ENCODE measurements around the gene VAV3.
"Not testable (repeated sequence)": the region's sequence is repeated elsewhere in the genome, so short reads cannot be mapped to it uniquely, and the experiment has no call there.

Gene VAV3

DNA sequence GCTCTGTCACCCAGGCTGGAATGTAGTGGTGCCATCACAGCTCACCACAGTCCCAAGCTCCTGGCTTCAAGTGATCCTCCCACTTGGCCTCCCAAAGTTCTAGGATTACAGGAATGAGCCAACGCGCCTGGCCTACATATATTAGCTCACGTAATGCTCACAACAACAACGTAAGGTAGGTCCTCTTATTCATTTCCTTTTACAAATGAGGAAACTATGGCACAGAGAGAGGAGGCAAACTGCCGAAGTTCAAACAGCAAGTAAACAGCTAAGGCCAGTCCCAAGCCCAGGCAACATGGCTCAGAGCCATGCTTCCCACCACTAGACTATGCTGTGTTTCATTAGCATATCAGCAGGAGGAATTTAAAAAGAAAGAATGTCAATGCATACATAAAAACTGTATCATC lies 284.4 kb downstream of the VAV3 start:
- no peak for DNase-seq (ENCODE audit: low read depth)

DNA sequence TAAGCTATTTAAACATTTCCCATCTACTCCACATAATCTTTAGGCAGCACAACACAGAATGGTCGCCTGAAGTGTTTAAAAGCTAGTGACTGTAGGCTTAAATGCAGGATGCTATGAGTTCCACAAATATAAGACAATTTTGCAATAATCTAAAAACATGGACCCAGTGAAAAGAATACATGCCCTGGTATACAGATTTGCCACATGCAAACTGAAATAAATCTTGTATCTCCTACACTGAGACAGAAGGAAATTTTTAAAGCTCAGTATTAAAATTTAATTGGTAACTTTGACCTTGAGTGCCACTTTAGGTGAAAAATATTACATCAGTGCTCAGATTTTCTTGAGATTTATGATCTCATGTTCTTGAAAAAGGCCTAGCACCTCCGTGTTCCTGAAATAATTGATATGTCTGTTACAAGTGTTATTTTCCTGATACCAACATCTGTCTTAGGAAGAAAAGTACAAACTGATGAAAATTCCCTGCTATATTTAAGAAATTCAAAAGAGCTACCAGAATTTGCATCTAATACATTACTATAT lies 285.5 kb downstream of the VAV3 start:
- DNase-seq (ENCODE audit: low read depth): no peak

DNA sequence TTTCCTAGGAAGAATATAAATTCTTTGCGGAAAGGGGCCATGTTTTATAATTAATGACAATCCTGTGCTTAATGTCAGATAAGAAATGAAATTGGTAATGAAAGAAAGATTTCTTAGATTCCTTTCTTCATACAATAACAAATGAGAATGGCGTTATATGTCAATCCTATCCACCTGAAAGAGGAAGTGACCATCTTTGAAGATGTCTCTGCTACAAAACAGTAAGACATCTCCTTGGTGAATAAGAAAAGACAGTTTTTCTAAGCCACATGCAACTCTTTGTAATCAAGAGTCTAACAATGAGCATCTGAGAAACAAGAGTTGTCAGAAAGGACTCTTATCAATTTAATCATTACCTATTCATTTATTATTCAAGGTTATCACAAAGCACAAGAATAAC lies 286.0 kb downstream of the VAV3 start:
- DNase-seq (ENCODE audit: low read depth): no peak

DNA sequence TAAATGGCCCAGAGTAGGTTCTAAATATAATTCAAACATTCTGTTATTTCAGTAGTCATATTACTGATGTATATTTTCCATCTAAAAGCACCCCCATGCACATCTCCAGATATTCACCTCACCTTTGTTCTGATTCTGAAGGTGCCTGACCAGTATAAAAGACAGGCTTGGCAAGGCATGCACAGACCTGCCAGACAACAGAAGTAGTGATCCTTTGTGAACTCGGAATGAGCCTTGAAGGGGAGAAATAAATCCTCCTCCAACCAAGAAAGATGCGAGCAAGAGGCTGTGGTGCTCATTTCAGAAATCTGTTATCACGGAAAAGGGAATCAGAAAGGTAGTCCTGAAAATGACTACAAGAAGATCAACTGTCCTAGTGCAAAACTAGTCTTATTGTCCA lies 287.3 kb downstream of the VAV3 start:
- no peak for DNase-seq (ENCODE audit: low read depth)

DNA sequence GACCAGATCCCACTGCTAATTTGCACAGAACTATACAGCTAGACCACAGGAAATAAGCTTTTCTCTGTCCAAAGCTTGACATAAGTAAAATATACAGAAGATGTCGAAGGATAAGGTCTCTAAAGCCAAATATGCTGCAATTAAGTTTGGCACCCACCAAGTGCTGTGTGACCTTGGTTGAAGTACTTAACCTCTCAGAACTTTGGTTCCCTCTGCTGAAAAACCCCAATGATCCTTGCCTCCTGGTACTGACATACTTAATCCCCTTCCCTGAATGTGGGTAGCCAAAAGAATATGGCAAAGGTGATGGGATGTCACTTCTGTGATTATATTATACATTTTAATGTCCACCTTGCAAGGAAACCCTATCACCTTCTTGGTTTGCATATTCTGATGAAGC lies 290.5 kb downstream of the VAV3 start:
- DNase-seq (ENCODE audit: low read depth): no peak

DNA sequence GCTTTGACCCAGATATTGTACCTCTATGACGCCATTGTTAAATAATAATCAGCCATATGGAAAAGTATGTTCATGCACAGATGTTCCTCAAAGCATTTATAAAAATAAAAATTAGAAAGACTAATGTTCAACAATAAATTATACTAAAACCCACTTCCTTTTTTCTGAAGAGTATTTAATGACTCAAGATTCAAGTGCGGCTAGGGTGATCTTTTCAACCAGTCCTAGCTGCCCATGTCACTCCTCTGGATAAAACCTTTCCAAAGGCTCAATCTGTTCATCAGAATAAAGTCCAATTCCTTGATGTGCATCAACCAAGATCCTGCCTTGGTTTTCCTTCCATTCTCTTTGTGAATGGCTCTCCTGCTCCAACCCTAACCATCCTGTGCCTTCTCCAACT lies 292.0 kb downstream of the VAV3 start:
- DNase-seq (ENCODE audit: low read depth): no peak

DNA sequence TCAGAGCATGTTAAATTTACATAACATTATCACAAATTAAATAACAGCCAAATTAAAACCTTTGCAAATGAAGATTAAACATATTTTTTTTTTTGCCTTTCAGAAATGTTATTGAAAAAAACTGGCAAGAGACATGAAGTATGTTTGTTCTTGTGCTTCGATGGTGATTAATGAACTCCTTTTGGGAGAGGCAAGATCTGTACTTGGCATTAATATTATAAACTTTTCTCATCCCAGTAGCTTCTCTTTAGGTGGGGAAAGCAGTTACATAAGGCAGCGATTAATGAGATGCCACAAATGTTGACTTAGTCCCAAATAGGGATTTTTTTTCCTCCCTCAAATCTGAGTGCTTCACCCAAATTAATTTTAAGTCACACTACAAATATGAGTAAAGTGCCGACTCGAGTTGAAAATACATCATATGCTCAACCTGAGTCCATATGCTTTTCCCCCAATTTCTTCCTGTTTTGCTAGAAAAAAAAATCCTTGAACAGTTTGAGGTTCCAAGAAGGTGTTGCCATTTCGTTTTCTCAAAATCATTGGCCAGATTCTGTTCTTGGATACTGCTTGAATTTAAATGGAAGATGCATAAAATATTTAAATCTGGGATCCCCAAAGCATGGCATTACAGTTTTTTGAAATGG lies 294.5 kb downstream of the VAV3 start:
- DNase-seq (ENCODE audit: low read depth): no peak

DNA sequence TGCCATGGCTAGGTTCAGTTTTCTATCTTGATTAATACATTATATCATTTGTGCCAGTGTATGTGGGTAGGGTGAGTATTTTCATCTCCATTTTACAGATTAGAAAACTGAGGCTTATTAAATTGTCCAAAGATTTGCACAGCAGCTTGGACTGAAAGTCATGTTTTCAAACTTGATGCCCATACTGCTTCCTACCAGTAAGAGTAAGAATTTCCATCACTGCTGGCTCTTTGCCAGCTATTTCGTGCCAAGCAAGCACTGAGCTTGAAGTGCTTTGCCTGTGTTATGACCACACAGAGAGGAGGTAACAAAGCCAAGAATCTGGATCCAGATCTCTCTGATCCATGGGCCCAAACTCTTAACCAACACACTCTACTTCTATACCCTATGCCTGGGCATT lies 295.0 kb downstream of the VAV3 start:
- no peak for DNase-seq (ENCODE audit: low read depth)

DNA sequence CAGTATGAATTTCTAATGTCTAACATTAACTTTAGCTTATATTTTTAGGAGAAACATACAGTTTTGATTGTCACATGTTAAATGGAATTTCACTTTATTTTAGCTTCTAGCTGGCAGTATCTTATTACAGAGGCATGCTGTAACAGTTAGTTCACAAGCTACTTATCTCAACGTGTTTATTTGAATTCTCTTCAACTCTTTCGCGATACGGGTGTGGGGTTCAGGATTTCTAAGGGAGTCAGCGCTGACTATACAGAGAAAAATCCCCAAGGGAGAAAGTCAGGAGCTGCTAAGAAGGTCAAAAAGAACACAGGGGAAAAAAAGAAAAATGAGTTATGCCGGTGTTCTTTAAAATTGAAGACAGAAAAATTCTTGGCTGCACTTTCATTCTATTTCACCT lies 296.2 kb downstream of the VAV3 start:
- DNase-seq (ENCODE audit: low read depth): no peak

DNA sequence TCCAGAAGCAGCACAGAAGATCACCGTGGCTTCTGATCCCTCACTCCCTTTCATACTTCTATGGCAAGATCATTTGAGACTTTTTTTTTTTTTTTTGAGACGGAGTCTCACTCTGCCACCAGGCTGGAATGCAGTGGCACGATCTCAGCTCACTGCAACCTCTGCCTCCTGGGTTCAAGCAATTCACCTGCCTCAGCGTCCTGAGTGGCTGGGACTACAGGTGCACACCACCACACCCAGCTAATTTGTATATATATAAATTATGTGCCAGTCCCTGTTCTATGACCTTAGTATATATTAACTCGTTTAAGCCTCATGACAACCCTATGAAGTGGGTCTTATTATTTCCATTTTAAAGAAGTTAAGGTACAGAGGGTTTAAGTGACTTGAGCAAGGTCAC lies 298.5 kb downstream of the VAV3 start:
- no peak for DNase-seq (ENCODE audit: low read depth)

DNA sequence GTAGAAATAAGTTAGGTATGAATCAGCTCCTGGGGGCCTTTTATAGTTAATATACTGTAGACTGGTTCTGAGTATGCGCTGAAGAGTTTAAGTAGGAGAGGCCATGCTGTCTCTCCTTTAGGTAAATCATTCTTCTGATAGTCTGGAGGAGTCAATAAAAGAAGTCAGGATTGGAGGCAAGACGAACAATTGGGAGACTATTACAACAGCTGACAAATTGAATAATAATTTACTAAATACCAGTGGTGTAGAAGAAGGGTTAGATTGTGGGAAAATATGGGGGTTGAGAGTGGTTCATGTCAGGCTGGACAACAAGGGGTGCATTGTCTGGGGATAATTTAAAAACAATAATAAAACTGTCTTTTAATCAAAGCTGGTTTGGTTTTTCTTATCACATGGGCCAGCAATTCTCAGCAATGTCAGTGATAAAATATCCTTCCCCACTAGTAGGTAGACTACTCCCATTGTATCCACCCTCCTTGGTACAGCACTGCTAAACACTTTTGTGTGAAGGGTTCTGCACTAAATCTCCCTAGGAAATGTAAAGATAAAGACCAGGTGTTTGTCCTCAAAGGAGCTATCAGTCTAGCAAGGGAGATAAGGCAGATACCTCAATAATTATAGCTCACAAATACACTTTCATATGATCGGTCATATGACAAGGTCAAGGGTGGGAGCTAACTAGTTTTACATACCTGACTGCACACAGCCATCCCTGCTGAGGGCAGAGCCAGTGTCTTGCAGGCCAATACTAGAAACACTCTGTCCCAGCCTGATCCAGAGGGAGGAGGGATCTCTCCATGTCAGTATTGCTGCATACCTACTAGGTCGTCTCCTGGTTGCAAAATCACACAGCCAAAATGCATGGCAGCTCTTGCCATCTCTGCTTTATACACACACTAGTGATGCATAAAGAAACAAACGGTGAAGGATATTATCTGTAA lies 299.7 kb downstream of the VAV3 start:
- no peak for DNase-seq (ENCODE audit: low read depth)

DNA sequence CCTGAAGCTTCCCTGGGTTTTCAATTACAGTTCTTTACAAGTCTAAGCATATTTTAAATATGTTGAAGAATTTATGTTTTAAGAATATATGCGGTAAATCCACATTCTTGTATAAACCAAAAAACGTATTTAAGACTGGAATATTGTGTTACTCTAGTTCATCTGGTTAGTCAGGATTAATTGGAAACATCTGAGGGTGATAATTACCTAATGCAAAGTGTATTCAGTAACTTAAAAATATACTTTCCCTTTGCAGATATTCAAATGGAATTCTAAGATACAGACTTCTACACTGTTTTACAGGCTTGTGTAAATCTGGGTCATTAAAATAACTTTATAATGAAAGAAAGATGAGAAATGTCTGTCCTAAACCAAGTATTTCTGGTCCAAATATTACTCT lies 302.0 kb downstream of the VAV3 start:
- no peak for DNase-seq (ENCODE audit: low read depth)

DNA sequence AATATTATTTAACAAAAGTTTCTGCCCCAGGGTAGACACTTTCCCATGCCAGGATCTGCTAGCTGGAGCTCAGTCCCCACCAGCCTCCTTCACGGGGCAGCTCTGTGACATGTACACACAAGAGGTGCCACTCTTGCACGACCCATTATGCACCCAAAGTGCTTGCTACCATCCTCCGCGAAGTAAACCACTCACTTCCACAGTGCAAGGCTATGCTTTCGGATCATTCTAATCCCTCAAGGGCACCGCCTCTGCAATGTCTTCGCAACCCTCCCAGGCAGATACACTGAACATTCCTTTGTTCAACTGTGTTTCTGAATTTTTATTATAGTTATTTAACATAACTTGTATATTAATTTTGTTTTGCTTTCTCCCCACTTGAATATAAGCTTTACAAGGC lies 303.8 kb downstream of the VAV3 start:
- no peak for DNase-seq (ENCODE audit: low read depth)

DNA sequence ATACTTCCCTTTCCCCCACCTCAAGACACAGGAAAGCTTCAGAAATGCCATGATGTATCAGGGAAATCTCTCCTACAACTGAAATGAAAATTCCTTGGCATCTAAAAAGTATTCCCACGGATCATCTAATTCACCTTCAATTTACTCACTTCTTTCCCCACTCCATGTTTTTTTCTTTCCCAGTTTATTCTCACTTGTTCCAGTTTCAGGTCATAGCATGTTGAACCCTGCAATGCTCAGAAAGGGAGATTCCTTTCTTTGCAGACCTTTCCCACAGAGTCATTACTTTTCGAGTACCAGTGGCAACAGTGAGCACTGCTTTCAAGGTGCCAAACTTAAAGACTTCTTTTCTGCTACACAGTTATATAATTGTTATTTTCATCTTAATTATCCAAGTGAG lies 305.0 kb downstream of the VAV3 start:
- DNase-seq (ENCODE audit: low read depth): no peak

DNA sequence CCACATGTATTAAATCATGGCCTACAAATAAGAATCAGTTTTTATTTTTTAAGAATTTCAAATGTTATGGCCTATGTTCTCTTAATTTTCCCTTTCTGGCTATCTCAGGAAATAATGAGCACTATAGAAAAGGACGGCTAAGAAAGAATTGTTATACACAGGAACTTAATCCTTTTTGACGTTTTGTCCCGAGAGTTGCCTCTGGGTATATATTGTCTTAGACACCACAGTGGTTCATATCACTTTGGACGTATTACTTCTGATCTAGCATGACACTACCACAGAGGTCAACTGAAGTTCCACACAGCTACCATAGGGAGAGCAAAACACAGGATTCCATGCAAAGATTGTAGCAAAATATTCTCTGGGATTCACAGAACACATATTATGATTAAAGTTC lies 307.6 kb downstream of the VAV3 start:
- DNase-seq (ENCODE audit: low read depth): no peak

DNA sequence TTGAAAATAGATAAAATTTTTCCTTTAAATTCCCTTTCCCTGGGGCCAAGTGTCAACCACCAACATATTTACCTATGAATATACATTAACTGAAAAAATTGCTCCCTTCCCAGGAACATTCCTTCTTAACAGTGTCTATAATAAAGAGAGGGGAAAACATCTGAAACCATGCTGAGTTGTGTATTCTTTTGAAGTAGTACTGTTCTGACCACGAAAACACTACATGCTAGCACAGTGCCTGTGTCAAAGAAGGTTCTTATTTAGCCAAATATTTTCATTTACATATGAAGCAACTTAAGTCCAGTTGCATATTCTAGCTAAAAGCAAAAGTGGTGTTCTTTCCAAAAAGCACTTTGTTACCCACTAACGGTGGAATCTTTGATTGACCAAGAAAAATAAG lies 311.2 kb downstream of the VAV3 start:
- no peak for DNase-seq (ENCODE audit: low read depth)

DNA sequence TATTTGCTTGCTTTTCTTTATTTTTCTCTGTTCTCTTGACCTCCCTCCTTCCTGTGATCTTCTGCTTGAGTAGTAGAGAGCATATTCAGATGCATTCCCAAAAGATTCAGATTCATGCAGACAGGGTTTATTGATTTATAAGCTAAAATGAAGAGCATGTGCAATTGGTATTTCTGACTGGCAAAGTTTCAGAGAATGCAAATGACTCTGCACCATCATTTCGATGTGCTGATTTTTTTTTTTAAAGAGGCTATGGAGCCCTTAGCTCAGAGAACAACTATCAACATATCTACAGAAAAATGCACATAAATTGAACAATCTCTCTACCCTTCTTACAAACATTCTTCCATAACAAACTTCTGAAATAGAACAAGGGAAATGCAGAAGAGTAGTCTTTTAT lies 312.0 kb downstream of the VAV3 start:
- no peak for DNase-seq (ENCODE audit: low read depth)

DNA sequence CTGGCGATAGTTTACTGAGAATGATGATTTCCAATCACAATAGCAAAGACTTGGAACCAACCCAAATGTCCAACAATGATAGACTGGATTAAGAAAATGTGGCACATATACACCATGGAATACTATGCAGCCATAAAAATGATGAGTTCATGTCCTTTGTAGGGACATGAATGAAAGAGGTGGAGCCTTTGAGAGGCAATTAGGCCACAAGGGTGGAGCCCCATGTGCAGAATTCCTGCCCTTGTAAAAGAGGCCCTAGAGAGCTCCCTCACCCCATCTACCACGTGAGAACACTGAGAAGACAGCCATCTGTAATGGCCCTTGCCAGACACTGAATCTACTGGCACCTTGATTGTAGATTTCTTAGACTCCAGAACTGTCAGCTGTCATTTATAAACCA lies 314.2 kb downstream of the VAV3 start:
- DNase-seq (ENCODE audit: low read depth): not testable (repeated sequence)

DNA sequence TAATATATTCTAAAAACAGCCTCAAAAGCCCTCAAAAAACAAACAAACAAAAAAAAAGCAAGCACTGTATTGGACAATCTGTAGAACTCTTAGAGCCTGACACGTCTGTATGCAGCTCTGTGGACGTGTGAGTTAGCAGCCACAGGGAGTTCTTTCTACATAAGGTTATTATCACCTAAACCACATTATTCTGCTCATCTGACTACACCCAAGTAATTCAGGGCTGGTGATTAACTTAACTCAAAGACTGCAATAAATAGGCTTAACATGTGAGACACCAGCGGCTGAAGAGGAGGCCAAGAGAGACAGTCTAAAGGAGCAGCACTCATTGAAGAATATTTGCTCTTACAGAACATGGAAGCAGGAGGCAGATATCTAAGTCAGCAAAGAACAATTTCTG lies 316.0 kb downstream of the VAV3 start:
- no peak for DNase-seq (ENCODE audit: low read depth)

DNA sequence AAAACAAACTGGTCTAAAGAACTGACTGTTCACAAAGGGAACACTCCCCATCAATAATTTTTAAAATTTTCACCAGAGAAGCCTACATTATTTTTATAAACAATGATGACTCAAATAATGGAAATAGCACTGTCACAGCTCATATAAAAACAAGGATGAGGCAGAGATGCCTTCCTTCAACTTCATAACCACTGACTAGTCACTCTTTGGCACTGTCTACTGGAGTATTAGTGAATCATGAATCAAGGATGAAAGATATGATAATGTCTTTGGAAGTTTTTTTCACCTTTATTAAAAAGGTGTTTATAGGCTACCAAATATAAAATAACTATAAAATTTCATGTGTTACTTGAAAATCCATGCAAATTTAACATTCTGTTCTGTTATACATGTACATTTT lies 316.9 kb downstream of the VAV3 start:
- no peak for DNase-seq (ENCODE audit: low read depth)

DNA sequence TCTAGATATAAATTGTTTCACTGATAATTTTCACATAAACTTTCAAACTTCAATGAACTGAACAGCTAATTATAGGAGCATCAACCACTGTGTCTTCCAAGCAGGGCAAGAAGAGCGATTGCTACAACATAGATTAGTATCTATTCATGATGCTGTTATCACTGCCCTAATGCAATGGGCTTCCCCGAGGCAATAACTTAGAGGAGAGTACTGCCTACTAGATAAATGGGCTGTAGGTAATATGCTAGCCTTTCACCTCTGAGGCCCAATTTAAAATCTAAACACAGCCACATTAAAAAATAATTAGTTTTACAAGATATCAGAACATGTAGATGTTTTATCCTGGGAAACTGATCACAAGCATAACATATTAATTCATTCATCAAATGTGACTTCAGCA lies 318.0 kb downstream of the VAV3 start:
- DNase-seq (ENCODE audit: low read depth): no peak

DNA sequence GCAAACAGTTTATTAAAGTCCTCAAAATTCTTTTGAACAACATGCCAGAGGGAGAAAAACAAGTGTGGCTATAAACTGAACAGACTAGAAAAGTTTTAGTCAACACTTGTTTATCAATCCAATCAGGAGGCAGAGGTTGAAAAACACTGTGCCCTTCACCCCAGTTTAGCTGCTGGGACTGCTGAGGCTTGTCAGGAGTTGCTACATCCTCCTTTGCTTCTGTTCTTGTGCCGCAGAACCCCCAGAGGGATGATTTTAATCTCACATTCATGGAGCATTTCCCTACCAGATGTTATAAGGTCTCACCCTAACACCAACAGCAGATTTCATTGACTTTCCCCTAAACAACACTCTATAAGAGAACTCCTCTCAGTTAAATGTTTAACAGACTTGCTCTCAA lies 321.2 kb downstream of the VAV3 start:
- DNase-seq (ENCODE audit: low read depth): no peak

DNA sequence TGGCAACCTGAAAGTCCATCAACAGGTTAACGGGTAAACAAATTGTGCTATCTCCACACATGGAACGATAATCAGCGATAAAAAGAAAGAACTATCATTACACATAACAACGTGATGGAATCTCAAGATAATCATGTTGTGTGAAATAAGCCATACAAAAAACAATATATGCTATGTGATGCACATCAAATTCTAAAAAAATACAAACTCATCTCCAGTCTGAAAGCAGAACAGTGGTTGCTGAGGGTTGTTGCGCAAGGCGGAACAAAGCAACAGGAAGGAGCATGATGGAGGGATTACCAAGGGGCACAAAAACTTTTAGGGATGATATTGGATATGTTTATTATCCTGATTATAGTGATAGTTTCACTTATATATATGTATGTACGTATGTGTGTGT lies 324.8 kb downstream of the VAV3 start:
- DNase-seq (ENCODE audit: low read depth): no peak

DNA sequence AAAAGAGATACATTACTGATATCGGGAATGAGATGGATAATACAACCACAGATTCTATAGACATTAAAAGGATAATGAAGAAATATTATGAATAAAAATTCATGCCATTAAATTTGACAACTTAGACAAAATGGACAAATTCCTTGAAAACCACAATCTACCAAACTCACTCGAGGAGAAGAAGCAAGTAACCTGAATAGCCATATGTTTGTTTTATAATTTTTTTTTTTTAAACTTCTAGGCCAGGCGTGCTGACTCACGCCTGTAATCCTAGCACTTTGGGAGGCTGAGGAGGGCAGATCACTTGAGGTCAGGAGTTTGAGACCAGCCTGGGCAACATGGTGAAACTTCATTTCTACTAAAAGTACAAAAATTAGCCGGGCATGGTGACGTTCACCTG lies 327.9 kb downstream of the VAV3 start:
- no peak for DNase-seq (ENCODE audit: low read depth)

All from stimulated activated CD8-positive, alpha-beta memory T cell treated with anti-CD3 and anti-CD28 coated beads, Interleukin-12 subunit alpha, Interleukin-12 subunit beta, amount 100 ng/mL, for 4 hours (primary cell).